Activated CD8-positive, alpha-beta T cell treated with anti-CD3 and anti-CD28 coated beads for 36 hours (primary cell): Measurements from ENCODE around the gene SMIM14. TPM values are rescaled to one million over a fixed set of nuclear protein-coding genes. Genes with fewer than 3 reads are reported as not detected.

Experiments
- ATAC-seq: fragments of 200-7000 bp; cut with Tn5 transposase; one replicate; pipeline ENCODE4 v1.10.0; 2021; ENCODE audit warnings: mild to moderate bottlenecking, moderate library complexity
- CTCF ChIA-PET: fragments of 350-600 bp; sonication (Branson Sonifier 250); formaldehyde crosslinking; loops from one replicate; lab custom pipeline; 2021; ENCODE audit warnings: antibody characterized with exemption; lab: Charles Lee
- POLR2A ChIA-PET: fragments of 350-600 bp; sonication (Branson Sonifier 250); formaldehyde crosslinking; loops from one replicate; lab custom pipeline; 2021; ENCODE audit warnings: antibody characterized with exemption; lab: Charles Lee
- DNase-seq: peaks from one replicate; pipeline ENCODE4 v3.0.0-alpha.2; 2020
- H3K27ac Mint-ChIP-seq: one replicate; pipeline ENCODE4 v1.8.0; 2021; ENCODE audit warnings: mild to moderate bottlenecking, mixed read lengths
- H3K27me3 Mint-ChIP-seq: one replicate; pipeline ENCODE4 v1.8.0; 2021; ENCODE audit warnings: mixed read lengths
- H3K36me3 Mint-ChIP-seq: one replicate; pipeline ENCODE4 v1.8.0; 2021; ENCODE audit warnings: low read depth, mixed read lengths
- H3K4me1 Mint-ChIP-seq: one replicate; pipeline ENCODE4 v1.8.0; 2021; ENCODE audit warnings: low read depth, mixed read lengths
- H3K4me3 Mint-ChIP-seq: one replicate; pipeline ENCODE4 v1.8.0; 2021; ENCODE audit warnings: mild to moderate bottlenecking, moderate library complexity, mixed read lengths
- H3K9me3 Mint-ChIP-seq: one replicate; pipeline ENCODE4 v1.8.0; 2021; ENCODE audit warnings: mixed read lengths
- intact Hi-C: fragments of 100-400 bp; cut with micrococcal nuclease; formaldehyde crosslinking; loops from one replicate; pipeline ENCODE4 v1.10.0; 2022
- total RNA-seq, 2 experiments: library from RNA; stranded (reverse); gene quantifications; one replicate each; pipeline ENCODE4 v1.2.3, GENCODE V29; 2021
- TF ChIP-seq, protein P1 (sequence below): fragments of 200-600 bp; IDR thresholded peaks from one replicate; pipeline ENCODE4 v1.8.0; 2022; ENCODE audit warnings: antibody characterized with exemption, mild to moderate bottlenecking

SMIM14 gene
- total RNA-seq, 2 experiments from 2014 or later: 0.87 to 2.0 TPM

DNA sequence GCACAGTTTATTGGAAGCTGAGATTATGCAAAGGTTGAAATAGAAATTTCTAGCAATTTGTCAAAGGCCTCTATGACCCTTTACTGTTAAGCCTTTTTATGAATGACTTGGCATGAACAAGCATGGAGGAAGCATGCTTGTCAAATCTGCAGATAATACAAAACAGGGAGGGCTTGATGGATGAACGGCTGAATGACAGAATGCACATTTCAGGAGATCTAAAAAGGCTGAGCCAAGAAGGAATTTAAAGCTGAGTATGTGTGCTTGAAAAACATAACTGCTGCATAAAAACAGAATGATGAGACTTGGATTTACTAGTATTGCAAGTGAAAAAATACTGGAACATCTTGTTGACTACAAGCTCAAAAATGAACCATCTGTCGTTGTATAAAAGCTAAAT is 30.2 kb upstream of the SMIM14 start:
- DNase-seq (no peak), ATAC-seq (no peak)
- intact Hi-C loops: no loop called here
- Mint-ChIP-seq H3K4me3 (no peak overlapping the region), H3K4me1 (no peaks in the 10 kb centered on the region), H3K9me3 (no peaks in the 10 kb centered on the region), H3K27ac (no peak overlapping the region), H3K27me3 (no peaks in the 10 kb centered on the region), H3K36me3 (no peaks in the 10 kb centered on the region)
- TF ChIP-seq, protein P1, sequence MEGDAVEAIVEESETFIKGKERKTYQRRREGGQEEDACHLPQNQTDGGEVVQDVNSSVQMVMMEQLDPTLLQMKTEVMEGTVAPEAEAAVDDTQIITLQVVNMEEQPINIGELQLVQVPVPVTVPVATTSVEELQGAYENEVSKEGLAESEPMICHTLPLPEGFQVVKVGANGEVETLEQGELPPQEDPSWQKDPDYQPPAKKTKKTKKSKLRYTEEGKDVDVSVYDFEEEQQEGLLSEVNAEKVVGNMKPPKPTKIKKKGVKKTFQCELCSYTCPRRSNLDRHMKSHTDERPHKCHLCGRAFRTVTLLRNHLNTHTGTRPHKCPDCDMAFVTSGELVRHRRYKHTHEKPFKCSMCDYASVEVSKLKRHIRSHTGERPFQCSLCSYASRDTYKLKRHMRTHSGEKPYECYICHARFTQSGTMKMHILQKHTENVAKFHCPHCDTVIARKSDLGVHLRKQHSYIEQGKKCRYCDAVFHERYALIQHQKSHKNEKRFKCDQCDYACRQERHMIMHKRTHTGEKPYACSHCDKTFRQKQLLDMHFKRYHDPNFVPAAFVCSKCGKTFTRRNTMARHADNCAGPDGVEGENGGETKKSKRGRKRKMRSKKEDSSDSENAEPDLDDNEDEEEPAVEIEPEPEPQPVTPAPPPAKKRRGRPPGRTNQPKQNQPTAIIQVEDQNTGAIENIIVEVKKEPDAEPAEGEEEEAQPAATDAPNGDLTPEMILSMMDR: no peak
- POLR2A ChIA-PET: no interaction called here
- CTCF ChIA-PET: interaction anchor here (0.6 to 1.1 kb wide), 4 partner anchors 9 to 200 kb away, joined by 3 read pairs; no protein-coding TSS in a partner anchor

DNA sequence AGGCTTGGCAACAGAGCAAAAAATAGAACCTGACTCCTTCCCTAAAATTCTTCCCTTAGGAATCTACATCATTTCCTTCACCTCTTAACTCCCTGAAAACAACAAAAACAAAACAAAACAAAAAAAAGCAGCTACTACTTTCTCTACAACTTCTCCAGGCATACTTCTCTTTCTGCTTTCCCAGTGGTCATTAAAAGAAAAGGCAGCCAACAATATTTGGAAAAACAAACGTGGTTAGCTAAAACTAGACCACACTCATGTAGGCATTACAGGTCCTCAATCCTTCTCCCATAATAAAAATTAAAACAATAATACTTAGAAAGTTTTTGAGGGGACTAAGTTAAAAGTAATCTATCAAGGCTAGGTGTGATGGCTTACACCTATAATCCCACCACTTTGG is 29.0 kb upstream of the SMIM14 start:
- no peak for DNase-seq

DNA sequence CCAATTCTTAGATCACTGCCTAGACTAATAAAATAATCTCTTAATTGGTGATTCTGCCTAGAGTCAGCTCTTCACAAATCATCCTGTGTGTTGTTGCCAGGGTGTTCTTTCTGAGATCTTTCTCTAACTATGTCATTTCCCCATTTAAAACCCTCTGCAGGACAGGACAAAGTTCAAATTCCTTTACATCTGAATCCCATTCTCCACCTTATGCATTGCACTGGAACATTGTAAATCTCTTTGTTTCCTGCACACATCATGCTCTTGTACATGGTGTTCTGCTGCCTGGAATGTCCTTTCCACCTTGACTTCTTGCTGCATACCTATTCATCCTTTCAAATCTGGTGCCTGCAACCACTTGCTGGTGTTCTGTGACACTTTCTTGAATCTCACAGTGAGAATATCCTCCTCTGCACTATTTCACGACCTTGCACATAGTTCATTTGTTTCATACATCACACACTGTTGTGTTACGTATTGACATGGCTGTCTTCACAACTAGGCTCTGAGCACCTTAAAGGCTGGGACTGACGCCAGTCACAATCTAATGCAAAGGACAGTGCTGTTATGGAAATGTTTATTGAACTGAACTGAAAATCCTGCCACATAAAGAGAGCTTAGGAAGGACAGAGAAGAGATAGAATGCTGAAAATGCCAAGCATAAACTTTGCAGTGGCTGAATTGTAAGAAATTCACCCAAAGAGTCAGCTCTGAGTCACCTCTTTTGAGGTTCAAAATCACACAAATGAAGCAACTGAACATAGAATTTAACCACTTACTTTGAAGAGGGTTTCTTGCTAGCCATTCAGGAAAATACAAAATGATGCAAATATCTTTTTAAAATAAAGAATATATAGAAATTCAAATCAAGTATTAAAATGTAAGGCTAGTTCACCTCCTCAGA is 26.4 kb upstream of the SMIM14 start:
- ATAC-seq: no peak
- CTCF ChIA-PET: no interaction called here

More for the DNA sequence above, 29.0 kb upstream of the SMIM14 start:
- TF ChIP-seq, protein P1: no peak
- CTCF ChIA-PET: interaction anchor here (0.9 kb wide), 1 partner anchor 198 kb away, joined by 3 read pairs; no protein-coding TSS in a partner anchor
- POLR2A ChIA-PET: no interaction called here
- H3K4me3 Mint-ChIP-seq: no peak overlapping the region
- H3K9me3 Mint-ChIP-seq: no peaks in the 10 kb centered on the region
- no peaks in the 10 kb centered on the region for H3K36me3 Mint-ChIP-seq
- intact Hi-C loops: no loop called here
- no peaks in the 10 kb centered on the region for H3K27me3 Mint-ChIP-seq
- ATAC-seq: no peak
- no peak overlapping the region for H3K27ac Mint-ChIP-seq
- no peaks in the 10 kb centered on the region for H3K4me1 Mint-ChIP-seq

DNA sequence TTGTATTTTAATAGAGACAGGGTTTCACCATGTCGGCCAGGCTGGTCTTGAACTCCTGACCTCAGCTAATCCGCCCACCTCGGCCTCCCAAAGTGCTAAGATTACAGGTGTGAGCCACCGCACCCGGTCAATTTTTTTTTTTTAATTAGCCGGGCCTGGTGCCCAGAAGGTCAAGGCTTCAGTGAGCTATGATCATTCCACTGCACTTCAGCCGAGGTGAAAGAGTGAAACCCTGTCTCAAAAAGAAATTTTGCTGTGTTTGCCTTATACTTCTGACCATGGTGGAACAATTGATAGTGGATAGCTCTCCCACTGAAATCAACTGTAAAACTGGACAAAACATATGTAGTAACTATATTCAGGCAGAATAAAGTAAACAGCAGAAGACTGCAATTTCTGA is 24.0 kb upstream of the SMIM14 start:
- no peaks in the 10 kb centered on the region for H3K9me3 Mint-ChIP-seq
- ChIA-PET POLR2A (interaction anchor here (0.6 to 0.7 kb wide), 2 partner anchors 47 to 114 kb away, joined by 3 to 5 read pairs; no protein-coding TSS in a partner anchor), CTCF (no interaction called here)
- no peak overlapping the region for H3K27ac Mint-ChIP-seq
- H3K4me1 Mint-ChIP-seq: no peaks in the 10 kb centered on the region
- H3K27me3 Mint-ChIP-seq: no peaks in the 10 kb centered on the region
- DNase-seq (no peak), ATAC-seq (no peak)
- no peak overlapping the region for H3K4me3 Mint-ChIP-seq
- intact Hi-C loops: no loop called here
- no peaks in the 10 kb centered on the region for H3K36me3 Mint-ChIP-seq
- TF ChIP-seq, protein P1: no peak

More for the DNA sequence above, 26.4 kb upstream of the SMIM14 start:
- intact Hi-C loops: no loop called here
- H3K36me3 Mint-ChIP-seq: no peaks in the 10 kb centered on the region
- TF ChIP-seq, protein P1: no peak
- H3K27me3 Mint-ChIP-seq: no peaks in the 10 kb centered on the region
- POLR2A ChIA-PET: interaction anchor here (0.6 kb wide), 1 partner anchor 26 kb away, joined by 3 read pairs; the partner anchor contains the start of gene SMIM14
- no peaks in the 10 kb centered on the region for H3K4me1 Mint-ChIP-seq
- no peaks in the 10 kb centered on the region for H3K9me3 Mint-ChIP-seq
- no peak overlapping the region for H3K27ac Mint-ChIP-seq
- H3K4me3 Mint-ChIP-seq: no peak overlapping the region
- DNase-seq: no peak

DNA sequence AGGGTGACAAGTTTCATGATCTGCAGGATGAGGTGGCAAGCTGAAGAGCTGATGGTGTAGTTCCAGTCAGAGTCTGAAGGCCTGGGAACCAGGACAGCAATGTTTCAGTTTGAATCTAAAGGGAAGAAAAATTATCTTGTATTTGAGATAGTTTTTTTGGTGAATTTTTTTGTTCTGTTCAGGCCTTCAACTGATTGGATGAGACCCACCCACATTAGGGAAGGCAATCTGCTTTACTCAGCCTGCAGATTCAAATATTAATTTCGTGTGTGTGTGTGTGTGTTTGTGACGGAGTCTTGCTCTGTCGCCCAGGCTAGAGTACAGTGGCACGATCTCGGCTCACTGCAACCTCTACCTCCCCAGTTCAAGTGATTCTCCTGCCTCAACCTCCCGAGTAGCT is 22.1 kb upstream of the SMIM14 start:
- intact Hi-C loops: no loop called here
- no peak for ATAC-seq
- no peak overlapping the region for H3K4me3 Mint-ChIP-seq
- no peaks in the 10 kb centered on the region for H3K27me3 Mint-ChIP-seq
- no peak for DNase-seq
- H3K9me3 Mint-ChIP-seq: no peaks in the 10 kb centered on the region
- no peaks in the 10 kb centered on the region for H3K36me3 Mint-ChIP-seq
- TF ChIP-seq, protein P1: no peak
- CTCF ChIA-PET: interaction anchor here (1.1 kb wide), 1 partner anchor 191 kb away, joined by 3 read pairs; no protein-coding TSS in a partner anchor
- peaks cover 5% of the 10 kb centered on the region for H3K4me1 Mint-ChIP-seq
- no peak overlapping the region for H3K27ac Mint-ChIP-seq
- POLR2A ChIA-PET: no interaction called here
